GM19397 (cell line): Measurements from ENCODE around the gene RIT1.
A peak's percentile ranks its signal among the peaks of the same experiment; 100 is the strongest.

Source experiments
- ATAC-seq: cut with Tn5 transposase; IDR thresholded peaks from one replicate; pipeline ENCODE4 v1.9.1; 2021; ENCODE audit warnings: mild to moderate bottlenecking, moderate library complexity; ENCODE audit not compliant: unreplicated experiment

Gene RIT1

DNA sequence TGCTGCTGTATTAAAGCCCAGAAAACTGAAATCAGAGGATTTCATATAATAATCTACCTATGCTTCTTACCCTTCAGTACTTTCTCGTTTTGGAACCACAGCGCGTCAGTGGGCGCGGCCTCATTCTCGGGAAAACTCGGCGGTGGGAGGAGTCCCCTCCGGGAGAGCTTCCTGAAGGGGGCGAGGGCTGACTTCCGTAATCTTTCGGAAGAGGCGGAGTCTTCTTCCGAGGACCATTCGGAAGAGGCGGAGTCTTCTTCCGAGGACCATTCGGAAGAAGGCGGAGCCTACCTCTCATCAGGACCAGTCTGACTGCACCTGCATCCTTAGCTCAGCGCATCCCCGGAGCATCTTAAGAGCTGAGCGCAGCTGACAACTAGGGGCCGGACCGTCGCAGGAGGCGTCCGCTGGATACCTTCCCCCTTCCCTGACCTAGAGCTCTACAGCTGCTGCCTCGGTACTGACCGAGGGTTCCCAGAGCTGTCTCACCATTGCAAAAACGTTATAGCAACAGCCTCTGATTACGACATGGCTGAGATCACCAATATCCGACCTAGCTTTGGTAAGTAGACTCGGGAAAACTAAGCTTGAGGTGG is 51.8 kb downstream of the RIT1 start, which contains the start of gene SYT11:
SYT11 (plus strand) TSS at position 334 of the 596 bp plus-strand sequence; CDS start at position 529, 195 bp downstream.
- ATAC-seq, result peak; percentile 67

DNA sequence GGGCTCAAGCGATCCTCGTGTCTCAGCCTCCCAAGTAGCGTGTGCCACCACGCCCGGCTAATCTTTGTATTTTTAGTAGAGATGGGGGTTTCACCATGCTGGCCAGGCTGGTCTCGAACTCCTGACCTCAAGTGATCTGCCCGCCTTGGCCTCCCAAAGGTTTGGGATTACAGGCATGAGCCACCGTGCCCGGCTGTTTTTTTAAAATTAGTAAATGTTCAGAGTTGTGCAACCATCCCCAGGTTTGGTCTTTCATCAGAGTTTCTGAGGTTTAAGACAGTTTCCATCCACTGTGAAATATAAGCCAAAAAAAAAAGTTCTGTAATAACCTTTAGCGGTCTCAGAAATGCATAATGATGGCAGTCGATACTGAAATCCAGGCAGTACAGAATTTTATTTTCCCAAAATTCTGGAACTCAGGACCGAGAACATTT is 52.3 kb downstream of the RIT1 start:
- peak; percentile 6 for ATAC-seq

DNA sequence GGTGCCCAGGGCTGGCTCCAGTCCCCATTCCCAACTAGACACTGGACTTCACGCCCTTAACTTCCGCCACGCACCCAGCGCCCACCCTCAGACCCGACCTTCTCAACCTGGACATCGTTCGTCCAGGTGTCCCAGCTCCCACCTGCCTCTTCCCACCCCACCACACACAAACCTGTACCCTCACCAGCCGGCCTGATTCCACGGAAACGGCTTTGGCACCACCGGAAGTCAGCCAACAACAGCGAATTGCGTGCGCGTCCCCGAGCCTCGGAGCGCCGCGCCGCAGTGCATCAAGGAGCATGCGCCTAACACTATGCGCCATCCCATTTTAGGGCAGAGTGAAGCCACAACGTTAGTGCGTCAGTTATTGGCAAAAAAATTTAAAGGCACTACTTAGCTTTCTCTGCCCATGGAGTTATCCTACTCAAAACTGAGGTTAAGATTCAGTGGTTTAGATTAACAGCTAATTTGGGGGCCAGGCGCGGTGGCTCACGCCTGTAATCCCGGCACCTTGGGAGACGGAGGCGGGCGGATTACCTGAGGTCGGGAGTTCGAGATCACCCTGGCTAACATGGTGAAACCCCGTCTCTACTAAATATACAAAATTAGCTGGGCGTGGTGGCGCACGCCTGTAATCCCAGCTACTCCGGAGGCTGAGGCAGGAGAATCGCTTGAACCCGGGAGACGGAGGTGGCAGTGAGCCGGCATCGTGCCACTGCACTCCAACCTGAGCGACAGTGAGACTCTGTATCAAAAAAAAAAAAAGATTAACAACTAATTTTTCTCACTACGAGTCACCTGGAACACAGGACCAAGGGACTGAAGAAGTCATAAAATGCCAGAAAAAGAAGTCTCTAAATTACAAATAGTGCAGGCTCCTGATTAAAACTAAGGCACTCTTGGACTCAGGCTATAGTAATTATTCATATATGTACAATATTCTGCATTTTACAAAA is 53.9 kb downstream of the RIT1 start, which contains the start of gene GON4L:
GON4L (minus strand) TSS at position 240 of the 956 bp plus-strand sequence. CDS start 3,434 bp downstream, outside the sequence.
- peak; percentile 57 for ATAC-seq

GRCh38 chr1:155856257-155856974 is 54.7 kb downstream of the RIT1 start:
- no peak for ATAC-seq

DNA sequence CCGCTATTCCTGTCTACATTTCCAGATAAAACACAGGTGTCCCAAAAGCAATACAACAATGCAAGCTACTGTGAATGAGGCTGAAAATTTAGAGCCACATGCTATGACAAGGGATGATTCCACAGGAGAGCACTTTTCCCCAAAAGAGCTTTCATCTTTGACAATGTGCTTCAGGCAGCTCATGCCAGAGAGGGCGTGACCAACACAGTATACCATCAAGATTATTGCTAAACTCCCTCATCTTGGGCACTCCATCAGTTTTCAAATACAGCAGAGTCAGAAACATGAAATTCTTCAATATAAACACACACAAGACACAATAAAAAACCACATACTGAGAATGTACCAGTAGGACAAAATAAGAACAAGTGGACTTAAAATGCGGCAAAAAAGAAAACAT is 60.8 kb downstream of the RIT1 start:
- no peak for ATAC-seq

DNA sequence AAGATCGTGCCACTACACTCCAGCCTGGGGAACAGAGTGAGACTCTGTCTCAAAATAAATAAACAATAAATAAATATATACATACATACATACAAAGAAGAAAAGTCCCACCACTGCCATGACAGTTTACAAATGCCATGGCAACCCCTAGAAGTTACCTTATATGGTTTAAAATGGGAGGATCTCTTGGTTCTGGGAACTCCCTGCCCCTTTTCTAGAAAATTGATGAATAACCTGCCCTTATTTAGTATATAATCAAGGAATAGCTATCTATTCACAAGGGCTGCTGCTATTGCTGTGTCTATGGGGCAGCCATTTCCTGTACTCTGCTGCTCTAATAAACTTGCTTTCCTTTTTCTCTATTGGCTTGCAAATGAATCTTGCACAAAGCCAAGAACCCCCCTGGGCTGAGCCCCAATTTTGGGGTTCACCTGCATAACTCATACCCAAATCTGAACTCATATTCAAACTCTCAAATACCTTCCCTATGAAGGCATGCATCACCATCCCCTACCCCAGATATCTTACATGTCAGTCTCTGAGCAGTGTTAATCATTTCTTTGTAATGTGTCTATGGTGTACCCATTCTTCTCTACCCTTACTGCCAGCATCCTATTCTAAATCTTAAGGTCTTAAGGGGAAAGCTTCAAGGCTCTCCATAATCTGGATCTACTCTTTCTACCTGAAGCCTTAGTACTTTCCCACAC is 63.2 kb downstream of the RIT1 start:
- ATAC-seq, result no peak
